ENCODE results near the gene OTX2. TPM values are rescaled to one million over a fixed set of nuclear protein-coding genes. Genes with fewer than 3 reads are reported as not detected.

OTX2 gene
- polyA plus RNA-seq, 1 experiment, result not detected

- no peak for TF ChIP-seq CTCF (IDR thresholded peaks at IDR 0.05; ENCODE audit: low read depth, low read length)
- POLR2A ChIA-PET, result no interaction called here
- Histone ChIP-seq H3K9me3 (ENCODE audit: control insufficient read depth, insufficient read depth, low read length) (peaks cover 9% of the 10 kb centered on the region), H3K27ac (ENCODE audit: low read depth, low read length) (no peak overlapping the region), H3K27me3 (ENCODE audit: control insufficient read depth, insufficient read depth, low read length) (peaks cover 77% of the 10 kb centered on the region), H3K4me3 (ENCODE audit: low read depth, low read length) (no peak overlapping the region)
- CTCF ChIA-PET, result interaction anchor here (0.7 kb wide), 1 partner anchor 46 kb away, joined by 3 read pairs; no protein-coding TSS in a partner anchor
- DNase-seq (ENCODE audit: low read depth, low spot score), result no peak
Measured at GRCh38 chr14:56805201-56805991, 4.9 kb downstream of the OTX2 start.

- TF ChIP-seq CTCF (IDR thresholded peaks at IDR 0.05; ENCODE audit: low read depth, low read length), result no peak
- no peak overlapping the region for H3K4me3 ChIP-seq (ENCODE audit: low read depth, low read length)
- H3K9me3 ChIP-seq (ENCODE audit: control insufficient read depth, insufficient read depth, low read length), result peaks cover 5% of the 10 kb centered on the region; the same call in 1 of the 2 replicates
- no peak for DNase-seq (ENCODE audit: low read depth, low spot score)
- ChIA-PET POLR2A (no interaction called here), CTCF (no interaction called here)
- H3K27ac ChIP-seq (ENCODE audit: low read depth, low read length), result no peak overlapping the region
- peaks cover 74% of the 10 kb centered on the region for H3K27me3 ChIP-seq (ENCODE audit: control insufficient read depth, insufficient read depth, low read length)
Measured at GRCh38 chr14:56803816-56804535, 6.3 kb downstream of the OTX2 start.

GRCh38 chr14:56801920-56802319, 8.4 kb downstream of the OTX2 start:
- CTCF ChIA-PET, result no interaction called here

GRCh38 chr14:56799343-56799645, 11.0 kb downstream of the OTX2 start:
- Histone ChIP-seq H3K27me3 (ENCODE audit: control insufficient read depth, insufficient read depth, low read length) (peaks cover 75% of the 10 kb centered on the region), H3K9me3 (ENCODE audit: control insufficient read depth, insufficient read depth, low read length) (peaks cover 16% of the 10 kb centered on the region; the same call in 1 of the 2 replicates), H3K27ac (ENCODE audit: low read depth, low read length) (no peak overlapping the region), H3K4me3 (ENCODE audit: low read depth, low read length) (no peak overlapping the region)
- no peak for DNase-seq (ENCODE audit: low read depth, low spot score)
- CTCF ChIA-PET, result no interaction called here
- TF ChIP-seq CTCF (IDR thresholded peaks at IDR 0.05; ENCODE audit: low read depth, low read length), result no peak
- POLR2A ChIA-PET, result no interaction called here

More at GRCh38 chr14:56801920-56802319, 8.4 kb downstream of the OTX2 start:
- H3K9me3 ChIP-seq (ENCODE audit: control insufficient read depth, insufficient read depth, low read length), result peaks cover 8% of the 10 kb centered on the region; the same call in 1 of the 2 replicates
- H3K27me3 ChIP-seq (ENCODE audit: control insufficient read depth, insufficient read depth, low read length), result peaks cover 73% of the 10 kb centered on the region
- H3K4me3 ChIP-seq (ENCODE audit: low read depth, low read length), result no peak overlapping the region
- no peak overlapping the region for H3K27ac ChIP-seq (ENCODE audit: low read depth, low read length)
- POLR2A ChIA-PET, result no interaction called here
- TF ChIP-seq CTCF (IDR thresholded peaks at IDR 0.05; ENCODE audit: low read depth, low read length), result no peak
- no peak for DNase-seq (ENCODE audit: low read depth, low spot score)

Data from AG04450 (cell line).